Activated CD8-positive, alpha-beta memory T cell treated with anti-CD3 and anti-CD28 coated beads for 36 hours (primary cell): ENCODE results near the gene DES. TPM values are rescaled to one million over a fixed set of nuclear protein-coding genes. Genes with fewer than 3 reads are reported as not detected.

Source experiments
- CTCF ChIA-PET: fragments of 350-600 bp; sonication (Branson Sonifier 250); formaldehyde crosslinking; loops from one replicate; lab custom pipeline; 2021; ENCODE audit warnings: antibody characterized with exemption; lab: Charles Lee
- POLR2A ChIA-PET: fragments of 350-600 bp; sonication (Branson Sonifier 250); formaldehyde crosslinking; loops from one replicate; lab custom pipeline; 2021; ENCODE audit warnings: antibody characterized with exemption; lab: Charles Lee
- total RNA-seq, 2 experiments: library from RNA; stranded (reverse); gene quantifications; one replicate each; pipeline ENCODE4 v1.2.3, GENCODE V29; 2021

DES gene
- total RNA-seq, 2 experiments from 2014 or later: not detected

GRCh38 chr2:219430633-219431615 lies 12.7 kb downstream of the DES start:
- POLR2A ChIA-PET: interaction anchor here (0.6 kb wide), 1 partner anchor 42 kb away, joined by 9 read pairs; no protein-coding TSS in a partner anchor

DNA sequence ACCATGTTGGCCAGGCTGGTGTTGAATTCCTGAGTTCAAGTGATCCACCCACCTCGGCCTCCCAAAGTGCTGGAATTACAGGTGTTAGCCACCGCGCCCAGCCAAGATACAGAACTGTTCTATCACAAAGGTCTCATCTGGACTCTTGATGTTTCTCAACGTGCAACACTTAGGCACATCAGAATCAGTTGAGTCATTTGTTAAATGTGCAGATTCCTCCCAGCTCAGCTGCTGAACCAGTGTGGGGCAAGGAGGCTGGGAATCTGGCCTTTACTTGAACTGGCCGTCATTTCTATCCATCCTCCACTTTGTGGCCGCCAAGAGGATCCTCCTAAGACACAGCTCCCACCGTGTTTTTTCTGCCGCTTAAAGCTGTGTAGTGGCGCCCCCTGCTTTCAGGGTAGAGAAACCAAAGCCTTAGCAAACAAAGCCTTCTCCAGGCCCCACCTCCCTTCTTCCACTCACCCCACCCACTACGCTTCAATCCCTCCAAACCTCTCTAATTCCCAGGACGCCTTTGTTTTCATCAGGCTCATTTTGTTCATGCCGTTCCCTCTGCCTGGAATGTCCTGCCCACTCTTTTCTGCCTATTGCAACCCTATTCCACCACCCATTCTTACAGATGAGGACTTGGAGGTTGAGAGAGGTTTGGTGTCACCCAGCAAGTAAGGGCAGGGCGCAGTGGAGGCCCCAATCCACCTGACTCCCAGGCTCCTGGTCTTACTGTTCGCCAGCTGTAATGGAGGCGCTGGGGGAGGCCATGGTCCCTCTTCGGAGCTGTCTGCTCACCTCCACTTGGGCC lies 15.7 kb downstream of the DES start:
- POLR2A ChIA-PET: no interaction called here
- CTCF ChIA-PET: interaction anchor here (0.9 kb wide), 1 partner anchor 32 kb away, joined by 3 read pairs; no protein-coding TSS in a partner anchor

More at GRCh38 chr2:219430633-219431615, 12.7 kb downstream of the DES start:
- CTCF ChIA-PET: interaction anchor here (1.1 kb wide), 1 partner anchor 66 kb away, joined by 3 read pairs; no protein-coding TSS in a partner anchor

GRCh38 chr2:219434468-219434717 lies 16.2 kb downstream of the DES start:
- CTCF ChIA-PET: no interaction called here
- POLR2A ChIA-PET: no interaction called here

DNA sequence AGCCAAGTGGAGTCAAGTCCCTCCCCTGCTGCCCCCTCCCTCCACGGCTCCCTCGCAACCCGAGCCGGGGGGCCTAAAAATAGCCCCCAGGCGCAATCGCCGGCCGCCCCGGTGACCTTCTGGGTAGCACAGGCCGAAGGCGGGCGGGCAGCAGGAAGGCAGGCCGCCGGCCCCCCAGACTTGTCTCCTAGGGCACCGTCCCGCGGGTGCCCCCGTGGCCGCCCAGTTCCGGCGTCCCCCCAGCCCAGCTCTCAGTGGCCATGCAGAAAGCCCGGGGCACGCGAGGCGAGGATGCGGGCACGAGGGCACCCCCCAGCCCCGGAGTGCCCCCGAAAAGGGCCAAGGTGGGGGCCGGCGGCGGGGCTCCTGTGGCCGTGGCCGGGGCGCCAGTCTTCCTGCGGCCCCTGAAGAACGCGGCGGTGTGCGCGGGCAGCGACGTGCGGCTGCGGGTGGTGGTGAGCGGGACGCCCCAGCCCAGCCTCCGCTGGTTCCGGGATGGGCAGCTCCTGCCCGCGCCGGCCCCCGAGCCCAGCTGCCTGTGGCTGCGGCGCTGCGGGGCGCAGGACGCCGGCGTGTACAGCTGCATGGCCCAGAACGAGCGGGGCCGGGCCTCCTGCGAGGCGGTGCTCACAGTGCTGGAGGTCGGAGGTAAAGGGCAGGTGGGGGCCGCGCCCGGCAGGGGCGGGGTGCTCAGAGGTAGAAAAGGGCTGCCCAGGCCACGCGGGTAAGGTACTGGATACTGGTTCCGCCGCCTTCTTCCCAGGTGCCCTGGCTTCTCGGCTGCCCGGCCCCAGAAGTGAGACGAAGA lies 16.7 kb downstream of the DES start, which contains the start of gene SPEG:
Gene SPEG, plus strand, starts transcription at position 126 of the 808 bp plus-strand sequence. Its CDS starts 135 bp downstream, at position 261.
- ChIA-PET POLR2A (no interaction called here), CTCF (interaction anchor here (1.1 to 1.2 kb wide), 2 partner anchors 32 to 95 kb away, joined by 4 read pairs; no protein-coding TSS in a partner anchor)

DNA sequence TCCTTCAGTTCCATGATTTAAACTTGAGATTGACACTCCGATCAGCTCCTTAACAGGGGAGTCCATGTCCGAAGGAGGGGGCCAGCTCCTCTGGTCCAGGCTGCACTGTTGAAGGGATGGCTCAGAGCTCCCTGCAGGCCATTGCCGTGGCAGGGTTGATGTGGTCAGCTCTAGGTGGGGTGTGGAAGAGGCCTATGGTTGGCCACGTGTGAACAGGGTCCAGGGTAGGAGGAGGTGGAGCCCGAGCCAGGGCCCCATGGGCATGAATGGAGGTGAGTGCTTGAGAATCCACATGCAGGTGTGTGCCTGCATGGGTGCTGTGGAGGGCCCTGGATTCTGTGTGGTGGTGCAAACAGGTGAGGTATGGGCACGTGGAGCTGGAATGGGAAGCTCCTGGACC lies 17.5 kb downstream of the DES start:
- CTCF ChIA-PET: interaction anchor here (1.1 to 1.2 kb wide), 2 partner anchors 33 to 94 kb away, joined by 4 read pairs; no protein-coding TSS in a partner anchor

GRCh38 chr2:219436491-219436890 lies 18.3 kb downstream of the DES start:
- POLR2A ChIA-PET: no interaction called here

More for the DNA sequence above, 17.5 kb downstream of the DES start:
- POLR2A ChIA-PET: no interaction called here

DNA sequence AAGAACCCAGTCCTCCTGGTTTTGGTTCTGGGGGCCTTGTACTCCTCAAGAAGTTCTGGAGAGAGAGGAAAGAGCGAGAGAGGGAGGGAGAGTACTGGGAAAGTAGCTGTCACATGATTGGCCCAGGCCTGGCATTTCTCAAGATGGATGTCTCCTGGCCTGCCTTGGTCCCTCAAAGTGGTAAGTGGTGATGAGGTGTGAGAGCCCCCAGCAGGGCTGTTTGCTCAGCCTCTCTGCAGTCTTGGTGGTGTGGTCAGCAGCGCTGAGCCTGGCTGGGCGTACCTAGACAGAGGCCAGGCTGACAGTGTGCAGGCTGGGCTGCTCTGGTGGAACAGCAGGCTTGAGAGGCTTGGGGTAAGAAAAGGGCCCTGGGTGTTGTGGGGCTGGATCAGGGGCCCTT lies 19.0 kb downstream of the DES start:
- CTCF ChIA-PET: no interaction called here

More at GRCh38 chr2:219436491-219436890, 18.3 kb downstream of the DES start:
- CTCF ChIA-PET: no interaction called here

DNA sequence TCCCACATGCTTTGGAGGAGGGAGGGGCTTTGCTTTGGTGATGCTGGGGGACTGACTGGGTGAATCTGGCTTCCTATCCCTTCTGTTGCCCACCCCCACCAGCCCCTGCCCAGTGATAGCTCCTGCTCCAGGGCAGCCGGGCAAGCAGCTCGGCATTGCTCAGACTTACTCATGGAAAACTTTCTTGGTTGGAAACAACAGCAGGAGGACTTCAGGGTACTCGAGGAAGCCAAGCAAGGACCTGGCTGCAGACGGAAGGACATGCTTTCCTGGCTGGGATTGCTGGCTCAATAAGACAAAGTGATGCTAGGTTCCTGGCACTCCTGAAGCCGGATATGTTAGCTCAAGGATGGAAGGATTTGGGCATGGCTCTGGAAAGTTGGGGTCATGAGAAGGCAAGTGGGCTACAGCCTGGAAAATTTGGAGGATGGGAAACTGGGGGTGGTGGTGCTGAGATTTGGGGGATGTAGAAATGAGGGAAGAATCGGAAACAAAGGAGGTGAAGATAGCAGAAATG lies 19.6 kb downstream of the DES start:
- CTCF ChIA-PET: no interaction called here

More for the DNA sequence above, 19.0 kb downstream of the DES start:
- POLR2A ChIA-PET: interaction anchor here (0.5 kb wide), 1 partner anchor 166 kb away, joined by 3 read pairs; no protein-coding TSS in a partner anchor

DNA sequence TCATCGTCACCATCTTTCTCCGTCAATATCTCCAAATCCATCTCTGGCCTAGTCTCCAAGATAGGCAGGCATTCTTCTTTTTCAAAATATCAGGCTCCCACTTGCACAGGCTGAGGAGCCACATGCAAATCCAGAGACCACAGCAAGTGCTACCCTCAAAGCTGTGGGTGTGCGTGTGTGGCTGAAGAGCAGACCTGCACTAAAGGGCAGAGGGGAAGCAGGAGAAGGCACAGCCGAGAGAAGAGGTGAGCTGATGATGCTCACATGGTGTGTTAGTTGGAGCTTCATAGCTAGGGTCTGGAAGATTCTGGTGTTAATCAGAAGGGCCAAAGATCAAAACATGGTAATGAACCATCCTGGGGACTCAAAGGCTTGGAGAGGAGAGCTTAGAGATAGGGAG lies 20.3 kb downstream of the DES start:
- ChIA-PET CTCF (interaction anchor here (1.2 kb wide), 1 partner anchor 90 kb away, joined by 4 read pairs; no protein-coding TSS in a partner anchor), POLR2A (no interaction called here)

More for the DNA sequence above, 19.6 kb downstream of the DES start:
- POLR2A ChIA-PET: interaction anchor here (0.5 kb wide), 1 partner anchor 165 kb away, joined by 3 read pairs; no protein-coding TSS in a partner anchor

DNA sequence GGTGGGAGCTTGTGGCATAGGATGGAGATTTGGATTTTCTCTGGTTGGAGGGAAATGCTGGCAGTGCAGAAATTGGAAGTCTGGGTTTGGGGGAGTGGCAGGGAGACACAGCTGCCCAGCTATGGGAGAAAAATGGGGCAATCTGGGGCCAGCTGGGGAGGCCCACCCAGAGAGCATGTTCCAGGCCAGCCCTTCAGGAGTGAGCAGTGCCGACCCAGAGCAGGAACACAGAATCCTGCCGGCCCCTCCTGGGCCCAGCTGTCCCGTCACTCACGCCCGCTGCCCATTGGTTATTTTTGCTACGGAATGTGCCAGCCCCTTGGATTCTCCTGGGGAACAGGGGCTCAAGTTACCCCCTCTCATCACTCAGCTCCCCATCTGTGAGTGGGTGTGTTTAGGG lies 21.3 kb downstream of the DES start:
- ChIA-PET POLR2A (no interaction called here), CTCF (interaction anchor here (0.5 to 1.2 kb wide), 2 partner anchors 37 to 89 kb away, joined by 3 to 4 read pairs; no protein-coding TSS in a partner anchor)

DNA sequence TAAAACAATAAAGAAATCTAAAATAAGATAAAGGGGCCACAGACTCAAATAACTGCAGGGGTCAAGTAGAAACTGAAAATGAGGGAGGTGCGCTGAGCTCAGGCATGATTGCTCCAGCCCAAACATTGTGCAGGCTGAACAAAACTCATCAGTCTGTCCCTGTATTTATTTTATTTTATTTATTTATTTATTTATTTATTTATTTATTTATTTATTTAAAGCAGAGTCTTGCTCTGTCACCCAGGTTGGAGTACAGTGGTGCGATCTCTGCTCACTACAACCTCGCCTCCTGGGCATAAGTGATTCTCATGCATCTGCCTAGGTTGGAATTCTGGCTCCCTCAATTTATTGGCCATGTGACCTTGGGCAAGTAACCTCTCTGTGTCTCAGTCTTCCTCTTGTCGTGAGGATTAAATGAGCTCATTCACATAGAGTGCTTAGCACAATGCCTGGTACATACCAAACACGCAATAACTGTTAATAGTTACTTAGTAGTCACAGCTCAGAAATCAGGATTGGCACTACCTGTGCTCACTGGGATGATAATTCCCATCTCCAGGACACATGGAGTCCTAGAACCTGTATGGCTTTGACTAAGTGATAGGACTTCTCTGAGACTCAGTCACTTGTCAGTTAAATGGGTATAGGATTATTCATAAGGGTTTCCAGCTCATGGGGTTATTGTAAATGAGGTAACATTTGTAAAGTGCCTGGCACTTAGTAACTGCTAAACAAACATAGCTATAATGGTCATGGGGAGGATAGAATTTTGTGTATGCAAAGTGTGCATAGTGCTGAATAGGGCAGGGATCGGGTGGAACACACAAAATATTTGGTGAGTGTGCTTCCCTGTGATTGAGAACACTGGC lies 22.4 kb downstream of the DES start:
- ChIA-PET POLR2A (no interaction called here), CTCF (interaction anchor here (0.6 to 1.0 kb wide), 2 partner anchors 17 to 76 kb away, joined by 3 read pairs; no protein-coding TSS in a partner anchor)

DNA sequence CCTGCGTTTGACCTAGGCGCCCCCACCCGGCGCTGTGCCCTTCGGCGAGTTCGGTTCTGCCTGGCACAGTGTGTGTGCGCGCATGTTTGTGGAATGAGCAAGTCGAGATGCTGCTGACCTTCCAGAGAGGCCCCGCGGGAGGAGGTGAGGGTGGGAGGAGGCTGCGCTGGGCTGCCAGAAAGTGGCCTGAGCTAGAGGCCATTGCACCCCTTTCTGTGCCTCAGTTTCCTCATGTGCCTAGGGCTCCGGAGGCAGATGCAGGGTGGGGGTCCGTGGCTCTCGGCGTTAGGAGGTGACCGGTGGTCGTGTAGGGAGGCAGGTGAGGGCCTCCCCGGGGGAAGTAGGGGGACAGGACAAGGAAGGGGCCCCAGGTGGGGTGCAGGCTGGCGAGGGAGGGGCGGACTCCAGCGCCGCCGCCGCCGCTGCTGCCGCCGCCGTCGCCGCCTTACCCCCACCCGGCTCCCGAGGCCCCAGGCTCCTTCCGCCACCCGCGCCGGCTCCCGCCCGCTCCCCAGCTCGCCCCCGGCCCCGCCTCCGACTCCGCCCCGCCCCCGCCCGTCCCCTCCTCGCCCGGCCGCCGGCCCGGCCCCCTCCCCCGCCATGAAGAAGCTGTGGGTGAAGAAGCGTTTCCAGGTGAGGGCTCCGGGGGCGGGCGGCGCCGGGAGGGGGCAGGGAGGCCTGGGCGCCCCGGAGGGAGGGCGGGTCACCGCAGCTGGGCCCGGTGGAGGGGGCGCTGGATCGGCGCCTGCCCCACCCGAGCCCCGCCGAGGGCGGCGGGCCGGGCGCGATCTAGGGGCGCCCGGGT lies 23.5 kb downstream of the DES start:
- ChIA-PET CTCF (interaction anchor here (1.0 to 1.2 kb wide), 2 partner anchors 16 to 88 kb away, joined by 3 to 6 read pairs; no protein-coding TSS in a partner anchor), POLR2A (no interaction called here)

GRCh38 chr2:219442256-219443015 lies 24.3 kb downstream of the DES start:
- ChIA-PET POLR2A (no interaction called here), CTCF (interaction anchor here (1.2 kb wide), 1 partner anchor 87 kb away, joined by 6 read pairs; no protein-coding TSS in a partner anchor)

DNA sequence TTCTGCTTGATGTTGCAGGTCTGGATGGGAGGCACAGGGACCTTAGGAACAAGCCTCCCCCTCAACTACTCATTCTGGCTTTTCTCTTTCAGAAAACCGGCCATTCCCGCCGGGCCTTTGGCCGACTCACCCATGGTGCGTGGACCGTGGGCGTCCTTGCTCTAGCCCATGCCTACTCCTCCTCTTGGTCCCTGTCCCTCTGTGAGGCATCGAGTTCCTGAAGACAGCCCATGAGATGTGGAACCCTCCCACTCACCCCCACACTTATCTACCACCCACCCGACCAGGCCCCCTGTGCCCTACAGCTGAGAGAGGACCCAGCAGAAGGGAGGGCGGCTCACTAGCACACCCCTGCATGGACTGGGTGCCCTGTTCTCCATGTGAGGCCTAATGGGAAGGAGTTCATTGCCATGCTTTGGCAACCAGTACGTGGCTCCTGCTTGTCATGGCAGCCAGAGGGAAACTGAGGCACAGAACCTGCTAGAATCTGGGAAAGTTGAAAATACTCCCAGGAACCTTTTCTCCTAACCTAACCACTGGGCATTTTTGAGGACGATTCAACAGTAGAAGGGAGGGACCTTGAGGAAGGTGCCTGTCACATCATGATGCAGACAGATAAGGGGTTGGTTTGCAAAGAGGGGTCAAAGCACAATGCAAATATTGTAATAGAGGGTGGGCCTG lies 25.0 kb downstream of the DES start:
- ChIA-PET CTCF (no interaction called here), POLR2A (interaction anchor here (0.6 kb wide), 1 partner anchor 164 kb away, joined by 3 read pairs; the partner anchor contains the start of gene DNAJB2)

- CTCF ChIA-PET: no interaction called here
- POLR2A ChIA-PET: interaction anchor here (0.6 kb wide), 1 partner anchor 164 kb away, joined by 3 read pairs; the partner anchor contains the start of gene DNAJB2
Observed at GRCh38 chr2:219443697-219444023, 25.5 kb downstream of the DES start.
